HepG2 (cell line): ENCODE data around the gene SPN. TPM values are rescaled to one million over a fixed set of nuclear protein-coding genes. Genes with fewer than 3 reads are reported as not detected.
A peak's percentile ranks its signal among the peaks of the same experiment; 100 is the strongest.

Experiments
- ATAC-seq: fragments of 200-7000 bp; cut with Tn5 transposase; 3 replicates; pipeline ENCODE4 v1.9.1; 2020; ENCODE audit warnings: mild to moderate bottlenecking, moderate library complexity
- BruUV-seq: library from RNA; stranded (reverse); fragments of 400-500 nt; replicated peaks from 2 replicates; lab custom pipeline; 2021; lab: Mats Ljungman, UMichigan
- CTCF ChIA-PET: fragments of 300-600 bp; formaldehyde crosslinking; extraction: SDS; loops from one replicate; lab custom pipeline; 2021; ENCODE audit warnings: low total read pairs, inconsistent platforms, low intra/inter-chr PET ratio; lab: Yijun Ruan, JAX
- POLR2A ChIA-PET: fragments of 350-600 bp; sonication (Branson Sonifier 250); formaldehyde crosslinking; loops from one replicate; lab custom pipeline; 2020; ENCODE audit warnings: antibody characterized with exemption, inconsistent platforms; lab: Yijun Ruan, JAX
- DNase-seq: peaks from one replicate; pipeline ENCODE4 v3.0.0-alpha.2; 2015; ENCODE audit warnings: low spot score
- FAIRE-seq: peaks from 3 replicates; lab custom pipeline; 2011; peaks lifted over from hg19 to GRCh38; lab: Jason Lieb, UNC
- H2AFZ ChIP-seq: one replicate; pipeline ENCODE4 v1.6.1; 2011; ENCODE audit warnings: low read length, inconsistent platforms
- H3K27ac ChIP-seq: fragments of 300-600 bp; 3 replicates; pipeline ENCODE4 v1.8.0; 2011; ENCODE audit warnings: mixed run types, mild to moderate bottlenecking, mixed read lengths, low read length, inconsistent platforms; ENCODE audit not compliant: insufficient read depth; ENCODE audit errors: extremely low read length
- H3K27me3 ChIP-seq, 2 experiments: fragments of 200-600 bp in 1 of 2; 2 replicates in 1 of 2; 3 replicates in 1 of 2; pipeline versions ENCODE4 v1.6.0 to v1.8.0; 2011; ENCODE audit warnings: low read length in 2 of 2, mild to moderate bottlenecking in 2 of 2, moderate library complexity in 2 of 2, inconsistent platforms in 1 of 2; ENCODE audit not compliant: insufficient read depth in 2 of 2, control insufficient read depth in 1 of 2
- H3K36me3 ChIP-seq, 2 experiments: fragments of 200-600 bp in 1 of 2; replicated peaks in 1 of 2; 2 replicates in 1 of 2; 3 replicates in 1 of 2; pipeline versions ENCODE4 v1.5.1 to v1.8.0; 2011; ENCODE audit warnings: low read length in 2 of 2, inconsistent platforms in 1 of 2; ENCODE audit not compliant: insufficient read depth in 2 of 2, control insufficient read depth in 1 of 2
- H3K4me1 ChIP-seq: 2 replicates; pipeline ENCODE4 v1.5.1; 2012; ENCODE audit warnings: low read length, inconsistent platforms; ENCODE audit not compliant: insufficient read depth
- H3K4me2 ChIP-seq: 2 replicates; pipeline ENCODE4 v1.6.0; 2011; ENCODE audit warnings: low read depth, low read length, inconsistent platforms
- H3K4me3 ChIP-seq, 3 experiments: fragments of 200-600 bp in 1 of 3; sonication (generic), shearing (Covaris generic) in 1 of 3; replicated peaks in 1 of 3; 2 replicates each; pipeline ENCODE4 v1.5.1; 2011 to 2016; ENCODE audit warnings: low read length in 3 of 3, inconsistent platforms in 2 of 3, low read depth in 2 of 3, mild to moderate bottlenecking in 2 of 3, control low read depth in 1 of 3, mixed read lengths in 1 of 3; ENCODE audit not compliant: insufficient read depth in 1 of 3
- H3K79me2 ChIP-seq: one replicate; pipeline ENCODE4 v1.6.1; 2011; ENCODE audit warnings: low read length, inconsistent platforms; ENCODE audit not compliant: insufficient read depth
- H3K9ac ChIP-seq: 2 replicates; pipeline ENCODE4 v1.6.0; 2011; ENCODE audit warnings: mild to moderate bottlenecking, low read depth, low read length, inconsistent platforms; ENCODE audit not compliant: insufficient read depth
- H3K9me3 ChIP-seq: 2 replicates; pipeline ENCODE4 v1.5.1; 2012; ENCODE audit warnings: mild to moderate bottlenecking, low read length
- H4K20me1 ChIP-seq: 2 replicates; pipeline ENCODE4 v1.6.0; 2011; ENCODE audit warnings: inconsistent platforms, mild to moderate bottlenecking, low read length, moderate library complexity; ENCODE audit not compliant: insufficient read depth
- NONO ChIP-seq, 2 experiments: fragments of 450-650 bp in 1 of 2; sonication (generic) in 1 of 2; formaldehyde crosslinking in 1 of 2; IDR thresholded peaks in 1 of 2; conservative IDR thresholded peaks in 1 of 2; 2 replicates each; pipeline versions ENCODE4 v1.6.1 to v1.8.0; 2017 to 2022; ENCODE audit warnings: mild to moderate bottlenecking in 1 of 2, missing genetic modification reagents in 1 of 2, moderate library complexity in 1 of 2
- ONECUT2 ChIP-seq: sonication (generic); formaldehyde crosslinking; IDR thresholded peaks from 2 replicates; pipeline ENCODE4 v1.4.0; 2020; ENCODE audit warnings: missing genetic modification reagents
- PAF1 ChIP-seq: IDR thresholded peaks from 2 replicates; pipeline ENCODE4 v1.6.1; 2016; ENCODE audit warnings: missing genetic modification reagents, missing compliant biosample characterization
- POLR2A ChIP-seq, 2 experiments: IDR thresholded peaks; 2 replicates each; pipeline ENCODE4 v1.6.1; 2011; ENCODE audit warnings: low read depth in 2 of 2, low read length in 2 of 2, mild to moderate bottlenecking in 1 of 2, moderate library complexity in 1 of 2; ENCODE audit not compliant: insufficient read depth in 1 of 2
- RBM22 ChIP-seq: fragments of 200-400 bp; formaldehyde crosslinking; optimal IDR thresholded peaks from 2 replicates; pipeline ENCODE3; 2017; ENCODE audit warnings: mild to moderate bottlenecking, low read length, moderate library complexity
- RNF2 ChIP-seq: fragments of 450-650 bp; conservative IDR thresholded peaks from 2 replicates; pipeline ENCODE4 v1.6.1; 2016; ENCODE audit warnings: low read depth
- TBL1XR1 ChIP-seq: fragments of 150-350 bp; IDR thresholded peaks from 2 replicates; pipeline ENCODE4 v1.6.1; 2014; ENCODE audit warnings: borderline replicate concordance, low read length; ENCODE audit not compliant: partially characterized antibody
- ZC3H13 ChIP-seq: sonication (generic); formaldehyde crosslinking; IDR thresholded peaks from 2 replicates; pipeline ENCODE4 v1.8.1; 2023; ENCODE audit warnings: mild to moderate bottlenecking, missing genetic modification reagents, moderate library complexity
- ZNF564 ChIP-seq: sonication (generic); formaldehyde crosslinking; IDR thresholded peaks from 2 replicates; pipeline ENCODE4 v1.8.1; 2023; ENCODE audit warnings: mild to moderate bottlenecking, missing genetic modification reagents
- whole genome bisulfite sequencing: methylation state at CpG from one replicate; pipeline ENCODE4 v1.1.6; 2017; ENCODE audit warnings: low lambda C conversion rate; 5-methylcytosine and 5-hydroxymethylcytosine counted together
- in situ Hi-C: cut with HindIII; loops from 2 replicates; pipeline ENCODE4 v1.10.0; 2017; ENCODE audit warnings: low pct_unique_long_range_greater_than_20kb; ENCODE audit not compliant: extremely low pct_ligation_motif_present
- intact Hi-C: fragments of 100-400 bp; cut with micrococcal nuclease; formaldehyde crosslinking; loops from one replicate; pipeline ENCODE4 v1.10.0; 2022; ENCODE audit not compliant: unreplicated experiment
- polyA plus RNA-seq, 8 experiments: library from polyadenylated mRNA; depleted of rRNA in 3 of 8; stranded (reverse) in 7 of 8; unstranded in 1 of 8; fragments of >200 nt; fragmentation: Illumina TruSeq in 4 of 8; extraction: Trizol in 4 of 8; gene quantifications; 2 replicates each; pipeline versions ENCODE4 v1.2.1 to v1.2.3, GENCODE V29; 2011 to 2016; ENCODE audit warnings: low read depth in 4 of 8, missing spikeins in 1 of 8, mixed read lengths in 1 of 8; ENCODE audit not compliant: insufficient read depth in 1 of 8
- total RNA-seq, 5 experiments: library from RNA; depleted of rRNA; stranded (reverse); fragments of >200 nt; fragmentation: Illumina TruSeq; extraction: Trizol; gene quantifications; 2 replicates each; pipeline ENCODE4 v1.2.3, GENCODE V29; 2016; ENCODE audit warnings: low read depth in 1 of 5

The SPN gene
- total and polyA plus RNA-seq, 2 of the 13 experiments (the other 11 are each of a cell fraction or from before 2014, with no cell fraction given) = 0.22 to 1.6 TPM

DNA sequence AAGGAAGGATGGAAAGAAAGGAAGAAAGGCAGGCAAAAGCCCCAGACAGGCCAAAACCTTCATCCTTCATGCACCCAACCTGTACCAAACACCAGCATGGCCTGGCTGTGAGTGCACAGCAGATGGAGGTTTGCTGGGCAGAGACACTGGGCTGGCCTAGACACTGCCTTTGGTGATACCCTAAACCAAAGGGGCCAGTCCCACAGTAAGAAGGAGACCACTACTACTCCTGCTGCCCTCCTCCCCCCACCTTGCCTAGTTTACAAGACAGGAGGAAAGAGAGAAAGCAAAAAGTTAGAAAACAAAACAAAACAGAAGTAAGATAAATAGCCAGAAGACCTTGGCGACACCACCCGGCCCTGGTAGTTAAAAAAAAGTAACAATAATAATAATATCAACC is 35.0 kb downstream of the SPN start:
- FAIRE-seq (no peak), ATAC-seq (no peak), DNase-seq (no peak)
- ChIA-PET POLR2A (interaction anchor here (2.3 kb wide), 1 partner anchor 19 kb away, joined by 11 read pairs; the partner anchor contains the start of gene QPRT), CTCF (no interaction called here)
- Histone ChIP-seq H4K20me1 (peaks cover 8% of the 10 kb centered on the region), H3K36me3 (peaks cover 11 to 19% of the 10 kb centered on the region in 2 experiments; a peak in 4 of 5 replicates), H2AFZ (no peak overlapping the region), H3K4me3 (no peak overlapping the region), H3K4me1 (peaks cover 23% of the 10 kb centered on the region), H3K79me2 (peaks cover 5% of the 10 kb centered on the region), H3K27ac (no peak overlapping the region), H3K9me3 (no peaks in the 10 kb centered on the region), H3K9ac (no peak overlapping the region), H3K4me2 (no peak overlapping the region), H3K27me3 (peaks cover 0 to 4% of the 10 kb centered on the region in 2 experiments; a peak in 1 of 5 replicates)
- WGBS = 97% methylated on average over 2 of the region's 2 CpGs
- 0 out of 2 replicates have a peak, but pooled peaks have one; percentile 80 for TF ChIP-seq PAF1 (CRISPR knock-in tag)
- 0 out of 2 replicates have a peak, but pooled peaks have one; percentile 29 for TF ChIP-seq ZC3H13 (CRISPR knock-in tag)
- TF ChIP-seq ONECUT2 (CRISPR knock-in tag) = no peak
- TF ChIP-seq POLR2A (IDR thresholded peaks at IDR 0.05; ENCODE audit: insufficient read depth in 1 of 2, low read depth in 2 of 2, low read length in 2 of 2) = peak in 1 of 2 experiments; percentile 47; a peak in 1 of 4 replicates
- TF ChIP-seq RNF2 = no peak
- TF ChIP-seq TBL1XR1 = no peak
- TF ChIP-seq ZNF564 = no peak
- TF ChIP-seq NONO (IDR thresholded peaks at IDR 0.05) = no peak
- 0 out of 2 replicates have a peak, but pooled peaks have one; percentile 25 for TF ChIP-seq NONO (CRISPR knock-in tag; conservative IDR thresholded peaks at IDR 0.05)
- peak; percentile 88 for TF ChIP-seq RBM22
- BruUV-seq = TSS peak; percentile 87
- intact Hi-C loops = no loop called here
- in situ Hi-C loops = loop anchor here (10.0 kb wide), 1 partner anchor 337 kb away; the partner anchor contains the start of gene TLCD3B
